Neural progenitor cell (in vitro differentiated cells): ENCODE measurements around the gene PRKCH. TPM values are rescaled to one million over a fixed set of nuclear protein-coding genes. Genes with fewer than 3 reads are reported as not detected.

Experiments used
- DNase-seq: peaks from one replicate; pipeline ENCODE4 v3.0.0-alpha.2; 2016; ENCODE audit warnings: low spot score
- H2AFZ ChIP-seq: fragments of 200-600 bp; sonication (generic); replicated peaks from 2 replicates; pipeline ENCODE4 v1.6.1; 2016; ENCODE audit warnings: antibody characterized with exemption
- H3F3A ChIP-seq: fragments of 200-600 bp; sonication (generic); 2 replicates; pipeline ENCODE4 v1.6.1; 2016; ENCODE audit warnings: antibody characterized with exemption, low read depth
- H3K27ac ChIP-seq: fragments of 200-600 bp; sonication (generic); 2 replicates; pipeline ENCODE4 v1.5.1; 2016; ENCODE audit warnings: mild to moderate bottlenecking
- H3K27me3 ChIP-seq: fragments of 200-600 bp; sonication (generic); 2 replicates; pipeline ENCODE4 v1.6.1; 2016; ENCODE audit warnings: mild to moderate bottlenecking, moderate library complexity
- H3K36me3 ChIP-seq: fragments of 200-600 bp; sonication (generic); 2 replicates; pipeline ENCODE4 v1.5.1; 2016
- H3K4me1 ChIP-seq: fragments of 200-600 bp; sonication (generic); 2 replicates; pipeline ENCODE4 v1.6.1; 2016; ENCODE audit warnings: mixed run types
- H3K4me2 ChIP-seq: fragments of 200-600 bp; sonication (generic); 2 replicates; pipeline ENCODE4 v1.6.1; 2016
- H3K4me3 ChIP-seq: fragments of 200-600 bp; sonication (generic); 2 replicates; pipeline ENCODE4 v1.5.1; 2016
- H3K79me2 ChIP-seq: fragments of 200-600 bp; sonication (generic); 2 replicates; pipeline ENCODE4 v1.6.1; 2016; ENCODE audit warnings: low read depth
- H3K9ac ChIP-seq: fragments of 200-600 bp; sonication (generic); 2 replicates; pipeline ENCODE4 v1.6.1; 2016
- H3K9me3 ChIP-seq: fragments of 200-600 bp; sonication (generic); 2 replicates; pipeline ENCODE4 v1.5.1; 2016; ENCODE audit warnings: low read depth
- H4K20me1 ChIP-seq: fragments of 200-600 bp; sonication (generic); 2 replicates; pipeline ENCODE4 v1.6.1; 2016; ENCODE audit warnings: low read depth
- H3K27ac Mint-ChIP-seq: 3 replicates; pipeline ENCODE4 v1.8.0; 2021; ENCODE audit warnings: mixed read lengths
- H3K27me3 Mint-ChIP-seq: 2 replicates; pipeline ENCODE4 v1.8.0; 2022; ENCODE audit warnings: low read depth, mild to moderate bottlenecking, inconsistent platforms, moderate library complexity, mixed read lengths; ENCODE audit not compliant: insufficient read depth
- H3K36me3 Mint-ChIP-seq: 3 replicates; pipeline ENCODE4 v1.8.0; 2021; ENCODE audit warnings: mixed read lengths
- H3K4me1 Mint-ChIP-seq: 3 replicates; pipeline ENCODE4 v1.8.0; 2021; ENCODE audit warnings: mixed read lengths
- H3K4me3 Mint-ChIP-seq: 3 replicates; pipeline ENCODE4 v1.8.0; 2021; ENCODE audit warnings: mild to moderate bottlenecking, moderate library complexity, mixed read lengths
- H3K9me3 Mint-ChIP-seq: 3 replicates; pipeline ENCODE4 v1.8.0; 2020; ENCODE audit warnings: mixed read lengths
- EZH2 ChIP-seq: fragments of 200-600 bp; sonication (generic); IDR thresholded peaks from 2 replicates; pipeline ENCODE4 v1.6.1; 2017; ENCODE audit warnings: antibody characterized with exemption, mild to moderate bottlenecking, moderate library complexity
- EZH2phosphoT487 ChIP-seq: fragments of 200-600 bp; sonication (generic); IDR thresholded peaks from 2 replicates; pipeline ENCODE4 v1.6.1; 2017; ENCODE audit warnings: antibody characterized with exemption
- total RNA-seq: library from RNA; depleted of rRNA; stranded (reverse); fragments of >200 nt; gene quantifications from 2 replicates; pipeline ENCODE4 v1.2.3, GENCODE V29; 2015; ENCODE audit warnings: low replicate concordance
- TF ChIP-seq, protein P1 (sequence below): fragments of 200-600 bp; sonication (generic); IDR thresholded peaks from 2 replicates; pipeline ENCODE4 v1.5.1; 2017; ENCODE audit warnings: antibody characterized with exemption, mild to moderate bottlenecking

The PRKCH gene
- total RNA-seq, 1 donor from 2014 or later, result 1.3 TPM

- Histone ChIP-seq H3K27me3 (no peaks in the 10 kb centered on the region), H3K9me3 (no peaks in the 10 kb centered on the region), H3K79me2 (no peaks in the 10 kb centered on the region), H3K4me3 (no peak overlapping the region), H3K27ac (no peak overlapping the region), H3F3A (no peaks in the 10 kb centered on the region), H3K4me1 (no peaks in the 10 kb centered on the region), H3K36me3 (no peaks in the 10 kb centered on the region), H3K4me2 (no peak overlapping the region), H3K9ac (no peak overlapping the region), H2AFZ (no peak overlapping the region), H4K20me1 (no peaks in the 10 kb centered on the region)
- Mint-ChIP-seq H3K4me3 (no peak overlapping the region), H3K27ac (no peak overlapping the region), H3K4me1 (peaks cover 20% of the 10 kb centered on the region), H3K27me3 (no peaks in the 10 kb centered on the region), H3K36me3 (no peaks in the 10 kb centered on the region), H3K9me3 (no peaks in the 10 kb centered on the region)
- no peak for DNase-seq
- TF ChIP-seq, protein P1, sequence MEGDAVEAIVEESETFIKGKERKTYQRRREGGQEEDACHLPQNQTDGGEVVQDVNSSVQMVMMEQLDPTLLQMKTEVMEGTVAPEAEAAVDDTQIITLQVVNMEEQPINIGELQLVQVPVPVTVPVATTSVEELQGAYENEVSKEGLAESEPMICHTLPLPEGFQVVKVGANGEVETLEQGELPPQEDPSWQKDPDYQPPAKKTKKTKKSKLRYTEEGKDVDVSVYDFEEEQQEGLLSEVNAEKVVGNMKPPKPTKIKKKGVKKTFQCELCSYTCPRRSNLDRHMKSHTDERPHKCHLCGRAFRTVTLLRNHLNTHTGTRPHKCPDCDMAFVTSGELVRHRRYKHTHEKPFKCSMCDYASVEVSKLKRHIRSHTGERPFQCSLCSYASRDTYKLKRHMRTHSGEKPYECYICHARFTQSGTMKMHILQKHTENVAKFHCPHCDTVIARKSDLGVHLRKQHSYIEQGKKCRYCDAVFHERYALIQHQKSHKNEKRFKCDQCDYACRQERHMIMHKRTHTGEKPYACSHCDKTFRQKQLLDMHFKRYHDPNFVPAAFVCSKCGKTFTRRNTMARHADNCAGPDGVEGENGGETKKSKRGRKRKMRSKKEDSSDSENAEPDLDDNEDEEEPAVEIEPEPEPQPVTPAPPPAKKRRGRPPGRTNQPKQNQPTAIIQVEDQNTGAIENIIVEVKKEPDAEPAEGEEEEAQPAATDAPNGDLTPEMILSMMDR, result no peak
- TF ChIP-seq EZH2phosphoT487, result no peak
- no peak for TF ChIP-seq EZH2
Observed at GRCh38 chr14:61532123-61532505, 210.7 kb downstream of the PRKCH start.

GRCh38 chr14:61532763-61533162, 211.4 kb downstream of the PRKCH start:
- TF ChIP-seq, protein P1, result no peak
- TF ChIP-seq EZH2phosphoT487 (no peak), EZH2 (no peak)
- Histone ChIP-seq H3K36me3 (no peaks in the 10 kb centered on the region), H3K27ac (no peak overlapping the region), H2AFZ (no peak overlapping the region), H3K9ac (no peak overlapping the region), H3K27me3 (no peaks in the 10 kb centered on the region), H4K20me1 (no peaks in the 10 kb centered on the region), H3K79me2 (no peaks in the 10 kb centered on the region), H3K4me2 (no peak overlapping the region), H3F3A (no peaks in the 10 kb centered on the region), H3K9me3 (no peaks in the 10 kb centered on the region), H3K4me1 (peaks cover 5% of the 10 kb centered on the region), H3K4me3 (no peak overlapping the region)
- H3K27me3 Mint-ChIP-seq, result peaks cover 1% of the 10 kb centered on the region
- H3K4me1 Mint-ChIP-seq, result peaks cover 17% of the 10 kb centered on the region
- no peak overlapping the region for H3K4me3 Mint-ChIP-seq
- DNase-seq, result no peak
- H3K9me3 Mint-ChIP-seq, result no peaks in the 10 kb centered on the region
- no peak overlapping the region for H3K27ac Mint-ChIP-seq
- H3K36me3 Mint-ChIP-seq, result no peaks in the 10 kb centered on the region

DNA sequence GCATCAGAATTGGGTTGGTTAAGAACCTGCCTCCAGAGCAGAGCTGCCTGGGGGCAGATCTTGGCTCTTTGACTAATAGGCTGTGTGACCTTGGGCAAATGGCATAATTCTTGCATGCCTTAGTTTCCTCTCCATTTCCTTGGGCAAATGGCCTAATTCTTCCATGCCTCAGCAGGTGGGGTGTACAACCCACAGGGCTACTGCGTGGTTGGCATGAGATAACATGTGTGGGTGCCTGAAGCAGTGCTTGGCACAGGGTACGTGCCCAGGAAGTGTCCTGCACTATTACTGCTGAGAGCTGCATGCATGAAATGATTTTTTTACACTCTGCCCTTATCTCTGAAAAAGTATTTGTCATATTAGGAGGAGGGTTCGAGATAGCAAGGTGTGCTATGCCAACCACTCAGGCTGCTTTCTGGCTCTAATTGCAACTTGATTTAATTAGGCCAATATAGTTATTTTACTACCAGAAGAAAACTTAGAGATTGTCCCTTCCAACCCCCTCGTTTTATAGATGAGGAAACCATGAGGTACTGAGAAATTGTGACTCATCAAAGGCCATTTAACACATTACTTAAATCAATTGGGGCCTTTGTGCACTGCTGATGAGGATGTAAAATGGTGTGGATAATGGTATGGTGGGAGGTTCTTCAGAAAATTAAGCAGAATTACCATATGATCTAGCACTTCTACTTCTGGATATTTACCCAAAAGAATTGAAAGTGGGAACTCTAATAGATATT, 212.3 kb downstream of the PRKCH start:
- Histone ChIP-seq H3K36me3 (no peaks in the 10 kb centered on the region), H3K4me3 (no peak overlapping the region), H3K27me3 (no peaks in the 10 kb centered on the region), H4K20me1 (no peaks in the 10 kb centered on the region), H3K27ac (no peak overlapping the region), H2AFZ (no peak overlapping the region), H3K9ac (no peak overlapping the region), H3K4me2 (no peak overlapping the region), H3K4me1 (peaks cover 10% of the 10 kb centered on the region), H3F3A (no peaks in the 10 kb centered on the region), H3K79me2 (no peaks in the 10 kb centered on the region), H3K9me3 (no peaks in the 10 kb centered on the region)
- Mint-ChIP-seq H3K27ac (no peak overlapping the region), H3K36me3 (no peaks in the 10 kb centered on the region), H3K27me3 (peaks cover 2% of the 10 kb centered on the region), H3K4me3 (no peak overlapping the region), H3K4me1 (peaks cover 16% of the 10 kb centered on the region), H3K9me3 (no peaks in the 10 kb centered on the region)
- no peak for DNase-seq
- TF ChIP-seq, protein P1, result no peak
- TF ChIP-seq EZH2phosphoT487 (no peak), EZH2 (no peak)
